HG03135 (cell line): Measurements from ENCODE around the gene STX12.
"Not testable (repeated sequence)": the region's sequence is repeated elsewhere in the genome, so short reads cannot be mapped to it uniquely, and the experiment has no call there.

Experiments used
- ATAC-seq: cut with Tn5 transposase; IDR thresholded peaks from one replicate; pipeline ENCODE4 v1.9.1; 2021; ENCODE audit warnings: mild to moderate bottlenecking, moderate library complexity; ENCODE audit not compliant: unreplicated experiment

Gene STX12

DNA sequence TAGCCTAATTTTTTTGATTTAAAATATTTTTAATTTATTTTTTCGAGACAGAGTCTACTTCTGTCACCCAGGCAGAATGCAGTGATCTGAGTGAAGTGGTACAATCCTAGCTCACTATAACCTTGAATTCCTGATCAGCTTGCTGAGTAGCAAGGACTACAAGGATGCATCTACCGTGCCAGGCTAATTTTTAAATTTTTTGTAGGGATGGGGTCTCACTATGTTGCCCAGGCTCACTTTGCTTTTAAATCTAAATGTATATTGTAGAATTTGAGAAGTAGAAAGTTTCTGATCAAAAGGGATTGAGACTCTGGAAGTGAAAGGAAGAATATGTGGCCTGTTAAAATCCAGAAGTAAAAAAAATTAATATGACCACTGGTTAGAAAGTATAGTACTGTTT is 1.6 kb downstream of the STX12 start:
- no peak for ATAC-seq

DNA sequence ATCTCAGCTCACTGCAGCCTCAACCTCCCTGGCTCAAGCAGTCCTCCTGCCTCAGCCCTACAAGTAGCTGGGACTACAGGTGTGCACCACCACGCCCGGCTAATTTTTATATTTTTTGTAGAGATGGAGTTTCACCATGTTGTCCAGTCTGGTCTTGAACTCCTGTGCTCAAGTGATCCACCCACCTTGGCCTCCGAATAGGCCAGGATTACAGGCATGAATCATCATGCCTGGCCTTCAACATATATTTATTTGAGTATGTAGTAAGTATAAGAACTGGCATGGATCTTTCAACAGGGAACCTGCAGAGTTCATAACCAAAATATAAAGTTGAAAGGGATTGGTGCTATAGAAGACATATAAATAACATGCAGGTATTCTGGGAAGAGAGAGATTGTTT is 2.3 kb downstream of the STX12 start:
- ATAC-seq, result not testable (repeated sequence)

DNA sequence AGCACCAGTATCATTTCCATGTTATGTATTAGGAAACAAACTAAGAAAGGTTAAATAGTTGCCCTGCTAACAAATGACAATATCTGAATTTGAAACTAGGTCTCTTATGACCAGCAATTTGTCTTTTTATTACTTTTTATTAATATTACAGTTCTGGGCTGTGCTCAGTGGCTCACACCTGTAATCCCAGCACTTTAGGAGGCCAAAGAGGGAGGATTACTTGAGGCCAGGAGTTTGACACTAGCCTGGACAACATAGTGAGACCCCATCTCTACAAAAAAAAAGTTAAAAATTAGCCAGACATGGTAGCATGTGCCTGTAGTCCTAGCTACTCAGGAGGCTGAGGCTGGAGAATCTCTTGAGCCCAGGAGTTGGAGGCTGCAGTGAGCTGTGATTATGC is 3.3 kb downstream of the STX12 start:
- ATAC-seq, result not testable (repeated sequence)

DNA sequence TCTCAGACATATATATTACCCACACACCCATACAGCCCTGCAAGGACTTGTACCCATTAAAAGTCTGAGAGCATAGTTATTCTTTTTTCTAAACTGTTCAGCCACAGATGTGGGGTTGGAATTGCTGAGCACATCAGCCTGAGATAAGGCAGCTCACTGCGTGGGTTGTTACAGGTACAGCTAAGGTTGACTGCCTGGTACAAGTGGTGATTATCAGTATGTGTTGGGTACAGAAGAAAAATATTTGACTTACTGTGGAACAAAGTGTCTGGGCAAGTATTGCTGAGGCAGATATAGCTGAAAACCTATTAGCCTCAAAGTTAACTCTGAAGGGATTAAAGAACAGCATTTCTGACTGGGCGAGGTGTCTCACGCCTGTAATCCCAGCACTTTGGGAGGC is 5.0 kb downstream of the STX12 start:
- no peak for ATAC-seq

DNA sequence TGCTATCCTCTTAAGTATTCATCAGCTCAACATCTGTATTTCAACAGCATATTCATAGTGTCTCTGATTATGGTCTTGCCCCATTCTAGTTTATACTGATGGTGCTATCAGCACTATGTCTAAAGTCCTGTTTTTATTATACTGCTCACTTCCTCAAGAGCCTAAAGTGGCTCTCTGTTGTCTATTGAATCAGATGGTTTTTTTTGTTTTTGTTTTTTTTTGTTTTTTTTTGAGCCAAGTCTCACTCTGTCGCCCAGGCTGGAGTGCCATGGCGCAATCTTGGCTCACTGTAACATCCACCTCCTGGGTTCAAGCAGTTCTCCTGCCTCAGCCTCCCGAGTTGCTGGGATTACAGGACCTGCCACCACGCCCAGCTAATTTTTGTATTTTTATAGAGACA is 6.1 kb downstream of the STX12 start:
- ATAC-seq, result no peak

DNA sequence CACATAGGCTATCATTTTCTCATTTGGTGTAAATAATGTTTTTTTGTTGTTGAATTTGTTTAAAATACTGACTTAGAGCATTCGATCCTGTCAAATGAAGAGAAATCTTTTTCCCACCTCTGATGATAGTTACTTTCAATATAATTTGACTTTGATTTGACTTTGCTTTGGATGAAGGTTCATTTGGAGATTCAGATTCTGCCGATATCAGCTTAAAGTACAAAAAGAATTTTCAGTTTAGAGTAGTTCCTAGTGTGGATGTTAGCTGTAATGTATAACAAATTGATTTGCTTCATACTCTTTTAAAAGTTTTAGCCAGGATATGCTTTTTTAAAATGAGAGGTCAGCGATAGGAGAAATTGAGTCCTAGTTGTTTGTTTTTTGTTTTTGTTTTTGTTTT is 9.9 kb downstream of the STX12 start:
- no peak for ATAC-seq

DNA sequence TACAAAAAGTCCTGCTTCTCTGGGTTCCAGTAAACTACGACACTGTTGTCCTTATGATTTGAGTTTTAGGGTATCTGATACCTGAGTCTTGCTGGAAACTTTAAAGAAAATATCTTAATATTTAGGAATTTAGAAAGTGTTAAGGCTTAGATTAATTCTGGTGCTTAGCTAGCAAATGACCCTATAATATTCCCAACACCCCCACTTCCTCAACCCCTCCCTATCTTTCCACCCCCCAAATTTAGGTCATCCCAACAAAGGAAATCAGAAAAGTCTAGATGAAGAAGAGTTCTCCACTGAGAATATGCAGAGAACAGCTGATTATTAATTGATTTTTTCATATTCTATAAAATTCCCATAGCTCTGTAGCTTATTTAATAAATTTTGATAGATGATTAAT is 11.7 kb downstream of the STX12 start:
- ATAC-seq, result no peak

DNA sequence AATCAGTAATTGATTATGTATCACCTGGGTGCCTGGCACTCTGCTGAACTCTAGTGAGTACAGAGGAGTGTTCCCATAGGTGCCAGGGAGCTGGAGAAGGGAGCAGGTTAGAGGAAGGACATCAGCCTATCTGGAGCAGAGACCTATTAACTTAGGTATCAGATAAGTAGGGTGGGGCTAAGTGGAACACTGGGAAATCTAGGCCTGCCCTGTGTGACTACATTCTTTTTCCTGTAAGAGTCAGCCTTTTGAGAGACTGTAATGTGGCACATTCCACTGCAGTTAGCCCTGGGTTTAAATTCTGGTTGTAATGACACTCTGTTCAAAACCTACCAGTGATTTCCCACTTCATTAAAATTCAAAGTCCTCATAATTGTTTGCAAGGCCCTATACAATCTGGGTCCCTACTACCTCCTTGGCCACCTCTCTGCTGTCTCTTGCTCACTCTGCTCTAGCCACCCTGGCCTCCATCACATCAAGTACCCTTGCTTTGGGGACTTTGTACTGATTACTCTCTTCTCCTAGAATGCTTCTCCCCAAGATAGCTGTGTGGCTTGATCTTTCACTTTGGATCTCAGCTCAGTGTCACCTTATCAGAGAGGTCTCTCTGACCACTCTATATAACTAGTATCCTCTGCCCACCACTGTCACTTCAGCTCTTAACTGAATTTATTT is 12.9 kb downstream of the STX12 start:
- ATAC-seq, result no peak

DNA sequence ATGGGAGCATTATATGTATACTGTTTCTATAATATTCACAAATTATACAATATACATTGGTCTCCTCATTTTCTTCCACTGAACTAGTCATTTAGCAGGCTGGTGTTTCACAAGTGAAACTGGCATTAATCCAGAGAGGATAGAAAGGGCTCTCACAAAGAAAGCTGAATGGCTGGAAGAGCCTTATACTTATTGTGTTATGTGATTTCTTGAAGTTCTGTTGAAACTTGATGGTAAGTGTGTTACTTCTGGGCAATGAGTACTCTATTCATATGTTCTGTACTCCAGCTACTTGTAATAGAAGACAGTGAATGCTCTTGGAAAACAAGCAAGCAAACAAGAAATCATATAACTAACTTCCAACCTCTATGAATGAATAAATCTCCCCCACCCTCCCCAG is 14.9 kb downstream of the STX12 start:
- no peak for ATAC-seq

DNA sequence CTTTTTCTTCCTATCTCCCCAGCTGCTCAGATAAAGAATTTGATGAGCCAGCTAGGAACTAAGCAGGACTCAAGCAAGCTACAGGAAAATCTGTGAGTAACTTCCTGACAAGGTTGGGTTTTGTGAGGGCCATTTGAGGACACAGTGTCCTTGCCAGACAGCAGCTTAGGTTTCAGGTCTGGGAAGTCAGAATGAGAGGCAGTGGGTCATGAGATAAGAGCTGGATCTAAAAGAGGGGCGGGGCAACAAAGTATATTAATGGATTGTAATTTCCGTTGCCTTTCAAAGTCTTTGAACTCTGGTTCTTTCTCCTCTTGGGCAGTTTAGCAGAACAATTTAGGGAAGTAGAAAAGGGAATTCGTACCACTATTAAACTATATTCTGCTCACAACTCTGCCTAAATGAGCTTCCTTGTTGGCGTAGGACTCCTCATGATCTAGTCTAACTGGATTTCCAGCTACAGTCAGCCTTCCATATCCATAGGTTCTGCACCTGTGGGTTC is 16.6 kb downstream of the STX12 start:
- ATAC-seq, result no peak

DNA sequence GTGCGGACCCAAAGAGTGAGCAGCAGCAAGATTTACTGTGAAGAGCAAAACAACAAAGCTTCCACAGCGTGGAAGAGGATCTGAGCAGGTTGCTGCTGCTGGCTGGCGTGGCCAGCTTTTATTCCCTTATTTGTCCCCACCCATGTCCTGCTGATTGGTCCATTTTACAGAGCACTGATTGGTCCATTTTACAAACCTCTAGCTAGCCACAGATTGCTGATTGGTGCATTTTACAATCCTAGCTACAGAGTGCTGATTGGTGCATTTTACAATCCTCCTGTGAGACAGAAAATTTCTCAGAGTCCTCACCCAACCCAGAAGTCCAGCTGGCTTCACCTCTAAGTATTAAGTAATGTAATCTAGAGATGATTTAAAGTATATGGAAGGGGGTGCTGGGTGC is 17.3 kb downstream of the STX12 start:
- not testable (repeated sequence) for ATAC-seq

DNA sequence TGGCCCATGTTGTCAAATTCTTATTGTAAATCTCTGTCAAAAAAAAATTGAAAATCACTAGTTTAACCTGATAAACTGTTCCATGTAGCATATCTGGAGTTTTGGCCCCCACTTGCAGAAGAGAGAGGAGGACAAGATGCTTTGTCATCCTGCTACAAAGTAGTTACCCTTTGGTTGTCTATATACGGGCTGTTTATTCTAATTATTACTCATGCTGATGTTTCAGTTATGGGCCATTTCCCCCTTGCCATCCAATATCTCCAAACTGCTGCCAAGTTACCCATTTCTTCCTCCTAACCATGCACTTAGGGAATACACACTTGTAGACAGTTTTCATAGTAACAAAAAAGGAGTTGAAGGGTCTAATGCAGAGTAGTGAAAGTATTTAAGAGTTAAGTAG is 22.6 kb downstream of the STX12 start:
- ATAC-seq, result no peak

DNA sequence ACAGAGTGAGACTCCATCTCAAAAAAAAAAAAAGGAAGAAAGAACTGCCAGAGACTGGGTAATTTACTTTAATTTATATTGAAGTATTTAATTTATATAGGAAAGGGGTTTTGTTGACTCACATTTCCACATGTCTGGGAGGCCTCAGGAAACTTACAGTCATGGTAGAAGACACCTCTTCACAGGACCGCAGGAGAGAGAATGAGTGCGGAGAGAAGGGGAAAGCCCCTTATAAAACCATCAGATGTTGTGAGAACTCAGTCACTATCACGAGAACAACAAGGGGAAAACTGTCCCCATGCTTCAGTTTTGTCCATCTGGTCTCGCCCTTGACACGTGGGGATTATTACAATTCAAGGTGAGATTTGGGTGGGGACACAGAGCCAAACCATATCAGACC is 31.8 kb downstream of the STX12 start:
- ATAC-seq, result no peak

DNA sequence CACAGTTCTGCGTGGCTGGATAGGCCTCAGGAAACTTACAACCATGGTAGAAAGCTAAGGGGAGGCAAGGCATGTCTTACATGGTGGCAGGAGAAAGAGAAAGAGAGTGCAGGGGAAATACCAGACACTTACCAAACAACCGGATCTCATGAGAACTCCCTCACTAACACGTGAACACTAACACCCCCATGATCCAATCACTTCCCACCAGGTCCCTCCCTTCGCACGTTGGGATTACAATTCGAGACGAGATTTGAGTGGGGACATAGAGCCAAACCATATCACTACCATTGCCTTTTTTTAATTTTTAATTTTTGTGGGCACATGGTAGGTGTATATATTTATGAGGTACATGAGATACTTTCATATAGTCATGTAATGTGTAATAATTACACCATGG is 33.7 kb downstream of the STX12 start:
- ATAC-seq, result no peak

DNA sequence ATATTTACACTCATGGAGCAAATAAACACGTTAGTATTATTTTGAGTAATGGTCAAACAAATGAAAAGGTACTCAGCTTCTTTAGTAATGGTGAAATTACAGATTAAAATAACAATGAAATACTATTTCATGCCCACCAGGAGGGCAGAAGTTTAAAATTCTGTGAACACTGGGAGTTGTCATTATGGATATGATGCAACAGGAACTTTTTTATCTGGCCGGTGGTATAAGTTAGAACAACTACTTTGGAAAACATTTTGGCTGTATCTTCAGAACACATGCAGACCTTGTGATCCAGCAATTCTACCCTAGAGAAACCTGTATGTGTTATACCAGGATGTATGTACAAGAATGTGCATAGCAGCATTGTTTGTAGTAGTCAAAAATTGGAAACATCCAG is 34.4 kb downstream of the STX12 start:
- ATAC-seq, result no peak

DNA sequence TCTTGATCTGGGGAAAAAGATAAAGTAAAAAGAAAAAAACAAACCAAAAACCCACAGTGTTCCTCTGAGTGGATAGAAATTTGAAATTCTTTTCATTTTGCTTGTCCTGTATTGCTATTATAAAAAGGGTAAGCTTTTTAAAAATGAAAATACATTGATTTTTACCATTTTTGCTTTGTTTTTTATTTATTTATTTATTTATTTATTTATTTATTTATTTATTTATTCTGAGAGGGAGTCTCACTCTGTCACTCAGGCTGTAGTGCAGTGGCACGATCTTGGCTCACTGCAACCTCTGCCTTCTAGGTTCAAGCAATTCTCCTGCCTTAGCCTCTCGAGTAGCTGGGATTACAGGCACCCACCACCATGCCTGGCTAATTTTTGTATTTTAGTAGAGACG is 35.1 kb downstream of the STX12 start:
- not testable (repeated sequence) for ATAC-seq

DNA sequence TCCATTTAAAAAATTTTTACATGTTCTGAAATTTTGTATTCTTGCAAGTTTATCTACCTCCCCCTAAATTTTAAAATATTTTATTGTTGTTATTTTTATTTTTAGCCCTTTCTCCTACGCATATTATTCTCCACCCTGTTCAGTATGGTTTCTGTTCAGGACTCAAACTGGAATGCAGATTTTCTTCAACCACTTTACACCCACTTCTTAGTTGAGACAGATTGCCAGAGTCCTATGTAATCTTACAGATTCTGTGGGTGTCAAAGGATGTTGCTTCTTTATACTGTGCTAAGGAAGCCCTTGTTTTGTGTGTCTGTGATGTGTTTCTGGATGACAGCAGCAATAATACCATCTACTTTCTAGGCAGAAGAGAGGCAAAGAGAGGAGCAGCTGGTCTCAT is 36.9 kb downstream of the STX12 start:
- ATAC-seq, result no peak

DNA sequence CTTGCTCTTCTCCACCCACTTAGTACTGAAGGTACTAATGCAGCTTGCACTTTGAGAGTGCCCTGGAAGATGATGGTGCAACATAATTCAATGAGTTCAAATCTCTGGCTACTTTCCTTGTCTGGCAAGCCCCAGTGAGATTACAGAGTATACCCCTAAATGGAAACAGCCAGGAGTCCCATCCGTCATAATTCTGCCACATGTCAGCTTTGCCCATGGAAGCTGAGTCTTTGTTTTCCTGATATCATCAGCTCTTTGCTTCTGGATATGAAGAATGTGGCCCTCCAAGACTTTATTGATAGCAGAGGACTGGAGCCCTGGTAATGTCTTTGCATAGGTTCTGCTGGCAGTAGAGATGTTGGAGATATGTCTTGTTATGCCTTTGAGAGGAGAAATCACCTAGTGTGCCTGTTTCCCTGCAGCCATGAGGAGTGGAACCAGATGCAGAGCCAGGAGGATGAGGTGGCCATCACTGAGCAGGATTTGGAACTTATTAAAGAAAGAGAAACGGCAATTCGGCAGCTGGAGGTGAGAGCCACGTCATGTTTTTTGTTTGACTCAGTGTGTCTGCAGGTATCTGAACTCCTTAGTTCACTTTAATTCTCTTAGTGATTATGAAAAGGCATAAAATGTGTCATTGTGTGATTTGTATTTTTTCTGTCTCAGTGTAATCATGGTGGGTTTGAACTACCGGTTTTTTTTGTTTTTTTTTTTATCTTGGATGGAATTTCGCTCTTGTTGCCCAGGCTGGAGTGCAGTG is 38.9 kb downstream of the STX12 start:
- ATAC-seq, result no peak

DNA sequence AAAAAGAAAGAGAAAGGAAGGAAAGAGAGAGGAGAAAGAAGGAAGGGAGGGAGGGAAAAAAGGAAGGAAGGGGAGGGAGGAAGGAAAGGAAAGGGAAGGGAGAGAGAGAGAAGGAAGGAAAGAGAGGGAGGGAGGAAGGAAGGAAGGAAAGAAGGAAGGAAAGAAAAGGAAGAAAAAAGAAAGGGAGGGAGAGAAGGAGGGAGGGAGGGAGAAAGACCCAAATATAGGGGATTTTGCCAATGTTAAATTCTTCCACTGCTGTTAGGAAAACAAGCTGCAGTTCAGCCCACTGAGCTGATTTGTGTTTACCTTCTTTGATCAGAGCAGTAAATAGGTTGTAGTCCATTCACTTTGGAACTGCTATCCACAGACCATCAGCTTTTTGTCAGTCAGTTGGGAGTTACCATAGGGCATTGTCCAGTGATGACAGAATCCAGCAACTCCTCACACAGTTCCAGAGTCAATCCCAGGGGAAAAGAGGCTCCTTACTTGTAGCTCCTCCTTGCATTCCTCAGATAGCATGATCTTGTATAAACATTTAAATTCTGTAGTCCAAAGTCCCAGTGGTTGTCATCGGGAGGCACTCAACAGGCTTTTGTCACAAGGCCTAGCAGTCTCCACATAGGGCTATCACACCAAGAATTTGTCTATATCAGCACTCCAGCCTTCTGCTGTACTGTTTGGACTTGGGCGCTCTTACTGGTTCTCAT is 44.1 kb downstream of the STX12 start:
- ATAC-seq, result no peak

DNA sequence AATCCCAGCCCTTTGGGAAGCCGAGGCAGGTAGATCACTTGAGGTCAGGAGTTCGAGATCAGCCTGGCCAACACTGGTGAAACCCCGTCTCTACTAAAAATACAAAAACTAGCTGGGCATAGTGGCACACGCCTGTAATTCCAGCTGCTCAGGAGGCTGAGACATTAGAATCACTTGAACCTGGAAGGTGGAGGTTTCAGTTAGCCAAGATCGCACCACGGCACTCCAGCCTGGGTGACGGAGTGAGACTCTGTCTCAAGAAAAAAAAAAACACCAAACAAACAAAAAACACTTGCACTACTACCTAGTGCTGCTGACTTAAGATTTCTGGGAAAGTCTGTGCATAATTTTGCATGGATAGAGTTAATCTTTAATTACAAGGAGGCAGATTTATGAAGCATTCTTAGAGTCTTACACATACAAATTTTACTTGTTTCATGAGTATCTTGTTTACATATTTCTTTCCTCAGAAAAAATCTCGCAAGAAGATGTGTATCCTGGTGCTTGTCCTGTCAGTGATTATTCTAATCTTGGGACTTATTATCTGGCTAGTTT is 48.8 kb downstream of the STX12 start:
- no peak for ATAC-seq

DNA sequence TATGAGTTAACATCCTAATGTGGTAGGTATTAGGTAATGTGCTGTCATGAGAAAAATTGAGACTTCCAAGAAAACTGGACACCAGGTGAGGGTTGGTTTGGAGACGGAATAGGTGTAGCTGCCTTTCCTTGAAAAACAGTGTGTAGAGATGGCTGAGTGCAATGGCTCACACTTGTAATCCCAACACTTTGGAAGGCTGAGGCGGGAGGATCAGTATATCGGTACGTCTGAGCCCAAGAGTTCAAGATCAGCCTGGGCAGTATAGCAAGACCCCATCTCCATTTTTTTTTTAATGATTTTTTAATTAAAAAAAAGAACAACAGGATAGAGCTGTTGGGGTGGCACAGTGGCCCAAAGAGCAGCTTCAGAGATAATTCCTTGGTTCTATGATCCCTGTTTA is 50.8 kb downstream of the STX12 start:
- no peak for ATAC-seq

DNA sequence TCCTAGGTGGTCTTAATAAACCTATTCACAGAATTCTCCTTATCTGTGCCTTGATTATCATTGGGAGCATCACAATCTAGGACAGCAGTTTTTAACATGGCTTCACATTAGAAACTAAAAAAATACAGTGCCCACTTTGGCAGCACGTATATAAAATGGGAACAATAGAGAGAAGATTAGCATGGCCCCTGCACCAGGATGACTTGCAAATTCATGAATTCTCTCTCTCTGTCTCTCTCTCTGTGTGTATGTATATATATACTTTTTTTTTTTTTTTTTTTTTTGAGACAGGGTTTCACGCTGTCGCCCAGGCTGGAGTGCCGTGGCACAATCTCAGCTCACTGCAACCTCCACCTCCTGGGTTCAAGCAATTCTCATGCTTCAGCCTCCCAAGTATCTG is 51.4 kb downstream of the STX12 start:
- ATAC-seq, result no peak
